GM18526 (cell line): ENCODE measurements around the gene TAX1BP3.

Source experiments
- POLR2A ChIP-seq: IDR thresholded peaks from 3 replicates; pipeline ENCODE4 v1.6.1; 2011; ENCODE audit not compliant: insufficient read length; ENCODE audit errors: extremely low read depth

TAX1BP3 gene

DNA sequence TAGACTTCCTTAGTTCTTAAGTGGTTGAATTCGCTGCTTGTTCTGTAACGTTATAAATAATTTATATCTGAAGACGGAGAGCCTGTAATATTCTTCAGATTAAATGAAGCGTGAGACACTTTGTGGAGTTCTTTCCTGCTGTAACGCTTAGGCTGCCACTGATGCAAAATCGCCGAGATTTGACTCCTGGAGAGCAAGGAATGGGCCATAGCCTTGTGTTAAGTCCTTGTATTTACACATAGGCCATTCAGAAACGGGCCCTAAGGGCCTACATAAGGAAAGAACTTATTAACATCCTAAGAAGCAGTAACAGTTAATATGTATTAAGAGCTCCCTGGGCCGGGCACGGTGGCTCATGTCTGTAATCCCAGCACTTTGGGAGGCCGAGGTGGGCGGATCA is 1.2 kb upstream of the TAX1BP3 start:
- TF ChIP-seq POLR2A = no peak

DNA sequence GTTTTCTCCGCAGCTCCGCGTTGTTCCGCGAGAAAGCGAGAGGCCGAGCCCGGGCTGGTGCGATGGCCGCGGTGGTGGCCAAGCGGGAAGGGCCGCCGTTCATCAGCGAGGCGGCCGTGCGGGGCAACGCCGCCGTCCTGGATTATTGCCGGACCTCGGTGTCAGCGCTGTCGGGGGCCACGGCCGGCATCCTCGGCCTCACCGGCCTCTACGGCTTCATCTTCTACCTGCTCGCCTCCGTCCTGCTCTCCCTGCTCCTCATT is 638 bp upstream of the TAX1BP3 start:
- no peak for TF ChIP-seq POLR2A

DNA sequence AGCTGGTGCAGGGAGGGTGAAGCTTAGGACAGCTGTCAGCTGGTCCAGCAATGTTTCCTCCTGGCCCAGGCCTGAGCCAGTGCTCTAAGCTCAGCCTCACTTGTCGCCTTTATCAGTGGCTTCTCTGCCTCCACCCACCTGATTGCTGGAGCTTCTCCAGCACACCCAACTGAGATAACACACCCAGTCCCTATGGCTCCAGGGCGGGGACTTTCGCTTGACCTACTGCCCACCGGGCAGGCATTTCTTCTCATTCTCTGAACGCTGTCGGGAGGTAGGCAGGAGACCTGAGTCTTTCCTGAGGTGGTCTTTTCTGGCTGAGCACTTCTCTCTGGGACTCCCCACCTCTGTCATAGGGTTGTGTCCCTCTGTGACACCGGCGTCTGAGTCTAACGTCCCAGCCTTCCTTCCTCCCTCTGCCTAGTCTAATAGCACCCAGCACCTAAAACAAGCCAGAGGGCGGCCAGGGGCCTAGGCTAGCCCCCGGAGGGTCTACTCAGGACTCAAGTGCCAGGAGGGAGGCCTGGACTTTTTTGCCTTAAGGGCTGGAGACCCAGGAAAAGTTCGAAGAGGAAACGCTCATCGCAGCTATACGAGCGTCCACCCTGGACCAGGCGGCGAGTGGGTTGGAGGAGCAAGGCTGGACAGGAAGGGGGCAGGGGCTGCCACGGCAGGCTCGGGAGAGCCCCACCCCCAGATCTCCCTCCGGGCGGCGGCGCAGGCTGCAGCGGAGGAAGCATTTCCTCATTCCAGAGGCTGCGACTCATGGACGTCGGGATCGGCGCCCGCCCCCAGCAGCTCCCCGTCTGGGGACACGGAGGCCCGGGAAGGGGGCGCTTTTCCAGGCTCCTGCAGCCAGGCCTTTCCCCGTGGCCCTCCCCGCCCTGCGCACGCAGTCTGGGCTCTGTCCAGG is 756 bp downstream of the TAX1BP3 start:
- TF ChIP-seq POLR2A = no peak

DNA sequence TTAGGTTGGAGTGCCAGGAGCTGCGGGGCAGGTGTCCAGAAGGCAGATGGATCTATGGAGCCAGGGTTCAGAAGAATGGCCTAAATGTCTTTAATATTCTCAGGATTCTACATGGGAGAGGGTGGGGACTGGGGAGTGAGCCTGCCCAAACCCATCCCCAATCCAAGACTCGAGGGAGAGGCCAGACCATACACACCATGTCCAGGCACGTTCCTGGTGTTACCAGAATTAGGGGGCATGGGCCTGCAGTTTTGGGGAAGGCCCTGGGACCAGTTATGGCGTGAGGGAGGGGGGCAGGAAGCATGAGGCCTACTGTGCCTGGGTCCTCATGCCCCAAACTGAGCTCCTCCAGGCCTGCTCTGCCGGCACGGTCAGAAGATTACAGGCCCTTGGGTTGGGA is 1.9 kb downstream of the TAX1BP3 start:
- TF ChIP-seq POLR2A = no peak

DNA sequence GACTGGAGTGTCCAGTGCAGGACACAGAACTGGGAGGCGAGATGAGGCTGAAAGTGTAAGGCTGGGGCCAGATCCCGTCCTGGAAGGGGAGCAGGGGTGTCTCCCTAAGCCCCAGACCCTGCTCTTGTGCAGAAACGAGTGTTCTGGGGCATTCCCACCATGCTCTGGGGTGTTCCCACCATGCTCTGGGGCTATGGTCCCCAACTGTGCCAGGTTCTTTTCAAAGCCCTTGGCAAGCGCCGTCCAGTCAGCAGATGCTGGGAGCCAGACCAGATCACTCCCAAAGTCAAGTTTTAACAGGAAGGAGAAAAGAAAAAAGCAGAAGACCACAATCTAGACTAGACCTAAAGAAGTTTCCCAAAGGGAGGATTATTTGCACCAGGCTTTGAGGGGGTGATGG is 2.5 kb downstream of the TAX1BP3 start:
- TF ChIP-seq POLR2A = no peak

DNA sequence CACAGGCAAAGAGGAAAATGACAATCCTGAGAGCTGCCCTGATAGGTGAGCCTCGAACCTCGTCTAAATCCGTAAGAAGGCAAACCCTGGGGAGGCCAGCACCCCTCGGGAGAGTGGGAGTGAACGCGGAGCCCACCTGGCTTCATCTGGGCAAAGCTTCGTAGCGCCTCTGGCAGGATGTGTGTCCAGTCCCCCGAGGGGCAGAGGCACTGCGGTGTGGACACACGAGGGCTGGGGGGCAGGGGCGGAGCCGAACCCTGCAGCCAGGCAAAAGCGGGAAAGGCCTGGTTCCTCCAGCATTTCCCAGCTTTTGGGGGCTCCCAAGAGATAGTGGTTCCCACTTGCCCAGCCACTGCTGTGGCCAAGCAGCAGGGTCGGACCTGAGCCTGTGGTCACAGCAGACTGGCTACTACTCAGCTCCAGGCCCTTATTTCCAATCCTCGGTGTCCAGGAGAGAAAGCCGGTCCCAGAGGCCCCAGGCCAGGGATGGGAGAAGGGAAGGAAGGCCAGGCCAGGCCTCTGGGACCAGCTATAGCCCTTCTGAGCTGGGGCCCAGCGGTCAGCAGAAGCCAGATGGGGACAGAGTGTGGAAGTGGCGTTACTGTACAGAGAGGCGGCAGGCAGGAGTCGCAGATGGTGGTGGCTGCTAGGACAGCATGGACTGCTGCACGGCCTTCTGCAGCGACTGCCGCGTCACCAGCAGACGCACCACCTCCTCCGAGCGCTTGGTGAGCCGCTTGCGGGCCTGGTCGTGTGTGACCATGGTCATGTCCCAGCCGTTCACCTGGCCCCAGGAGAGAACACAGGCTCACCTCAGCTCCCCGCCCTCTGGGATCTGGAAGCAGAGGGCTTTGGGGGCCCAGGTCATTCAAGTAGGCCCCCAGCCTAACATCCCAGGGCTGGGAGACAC is 5.0 kb downstream of the TAX1BP3 start:
- TF ChIP-seq POLR2A = no peak

DNA sequence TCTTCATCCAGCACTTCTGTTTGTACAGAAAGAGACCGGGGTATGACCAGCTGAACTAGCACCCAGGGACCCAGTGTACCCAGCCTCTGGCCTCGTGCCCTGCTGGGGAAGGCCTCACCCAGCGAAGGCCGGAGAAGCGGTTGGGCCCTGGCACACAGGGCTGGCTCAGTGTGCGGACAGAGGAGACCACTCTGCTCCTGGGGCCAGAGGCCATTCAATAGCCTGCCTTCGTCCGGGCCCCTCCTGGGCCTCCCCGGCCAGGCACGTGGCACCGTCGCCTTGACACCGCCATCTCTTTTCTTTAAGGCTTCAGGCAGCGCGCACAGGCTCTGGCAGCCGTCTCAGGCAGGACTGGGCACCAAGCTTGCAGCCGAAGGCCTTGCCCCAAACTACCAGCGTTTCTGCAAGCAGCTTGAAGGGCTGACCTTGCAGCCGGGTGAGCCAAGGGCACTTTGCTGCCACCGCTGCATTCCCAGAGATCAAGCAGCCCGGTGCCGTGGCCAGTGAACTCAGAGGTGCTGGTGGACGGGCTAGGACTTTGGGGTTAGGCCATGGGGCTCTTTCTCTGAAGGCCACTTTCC is 8.0 kb downstream of the TAX1BP3 start:
- TF ChIP-seq POLR2A = no peak

DNA sequence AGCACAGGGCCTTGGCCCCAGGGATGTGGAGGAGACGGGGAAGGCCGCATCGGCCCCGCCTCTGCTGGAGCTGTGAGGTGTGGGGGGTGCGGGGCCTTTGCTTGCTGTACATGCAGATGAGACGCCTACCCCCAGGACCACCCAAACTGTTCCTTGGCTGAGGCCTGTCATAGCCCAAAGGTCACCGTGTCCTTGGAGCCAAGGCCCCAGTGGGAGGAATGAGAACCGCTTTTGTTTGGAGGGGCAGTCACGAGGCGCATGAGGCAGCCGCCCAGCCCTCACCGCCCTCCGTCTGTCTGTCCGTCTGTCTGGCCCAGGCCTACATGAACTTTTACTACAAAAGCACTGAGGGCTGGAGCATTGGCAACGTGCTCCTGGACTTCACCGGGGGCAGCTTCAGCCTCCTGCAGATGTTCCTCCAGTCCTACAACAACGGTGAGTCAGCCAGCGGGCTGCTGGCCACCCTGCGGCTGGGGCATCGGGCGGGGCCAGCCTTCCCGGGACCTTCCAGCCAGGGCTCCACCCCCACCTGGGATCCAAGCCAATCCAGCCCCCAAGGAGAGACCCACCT is 8.8 kb downstream of the TAX1BP3 start:
- no peak for TF ChIP-seq POLR2A

DNA sequence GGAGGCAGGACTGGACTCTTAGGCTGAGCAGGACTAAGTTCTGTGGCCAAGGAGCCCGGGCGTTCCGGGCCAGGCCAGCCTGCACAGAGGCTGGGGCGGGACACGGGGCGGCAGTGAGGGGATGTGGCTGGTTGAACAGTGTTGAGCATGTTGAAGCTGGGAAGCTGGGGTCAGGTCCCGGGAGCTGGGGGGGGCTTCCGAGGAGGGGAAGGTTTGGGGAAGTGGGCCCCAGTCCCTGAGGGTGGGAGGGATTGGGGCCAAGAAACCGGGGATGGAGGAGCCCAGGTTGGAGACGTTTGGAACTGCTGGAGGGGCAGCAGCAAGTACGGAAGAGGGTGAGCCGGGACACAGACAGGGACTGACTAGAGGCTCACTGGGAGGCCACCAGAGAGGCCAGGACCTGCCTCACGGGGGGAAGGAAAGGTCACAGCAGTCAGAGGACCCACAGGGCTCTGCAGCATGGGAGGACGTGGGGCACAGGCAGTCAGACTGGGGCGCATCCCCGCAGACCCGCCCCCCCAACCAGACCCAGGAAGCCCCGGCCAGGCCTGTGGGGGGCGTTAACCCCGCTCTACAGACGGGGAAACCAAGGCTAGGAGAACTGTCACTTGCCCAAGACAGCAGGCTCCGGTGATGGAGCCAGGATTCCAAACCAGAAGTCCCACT is 9.5 kb downstream of the TAX1BP3 start:
- TF ChIP-seq POLR2A = no peak

DNA sequence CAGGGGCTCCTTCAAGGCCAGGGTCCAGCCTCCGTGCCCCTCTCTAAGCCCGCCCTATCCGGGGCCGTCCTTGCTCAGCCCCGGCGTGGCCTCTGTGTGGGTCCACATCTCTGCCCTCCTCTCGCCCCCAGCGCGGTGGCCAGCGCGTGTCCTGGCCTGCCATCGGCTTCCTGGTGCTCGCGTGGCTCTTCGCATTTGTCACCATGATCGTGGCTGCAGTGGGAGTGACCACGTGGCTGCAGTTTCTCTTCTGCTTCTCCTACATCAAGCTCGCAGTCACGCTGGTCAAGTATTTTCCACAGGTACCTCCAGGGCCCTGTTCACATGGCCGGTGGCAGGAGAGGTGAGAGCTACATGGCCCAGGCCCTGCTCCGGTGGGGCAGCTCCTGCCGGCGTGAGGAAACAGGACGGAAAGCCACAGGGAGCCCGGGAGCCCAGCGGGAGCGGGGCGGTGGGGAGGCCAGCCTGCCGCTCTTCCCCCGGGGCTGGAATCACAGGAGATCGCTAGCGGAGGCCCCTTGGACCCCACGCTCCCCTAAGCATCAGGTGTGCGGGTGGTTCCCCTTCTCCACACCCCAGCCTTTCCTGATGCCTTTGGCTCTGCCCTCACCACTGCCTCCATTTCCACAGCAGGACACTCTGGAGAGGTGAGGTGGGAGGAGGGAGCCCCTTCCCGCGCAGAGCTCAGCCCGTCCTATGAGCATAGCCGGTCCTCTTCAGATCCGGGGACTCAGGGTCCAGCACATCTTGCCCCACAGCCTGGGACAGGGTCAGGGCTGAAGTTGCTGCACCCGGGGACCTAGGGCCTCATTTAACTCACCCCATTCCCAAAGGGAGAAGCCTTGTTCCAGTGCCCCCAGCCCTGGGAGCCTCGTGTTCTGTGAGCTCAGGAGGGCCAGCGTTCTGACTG is 10.2 kb downstream of the TAX1BP3 start:
- no peak for TF ChIP-seq POLR2A

DNA sequence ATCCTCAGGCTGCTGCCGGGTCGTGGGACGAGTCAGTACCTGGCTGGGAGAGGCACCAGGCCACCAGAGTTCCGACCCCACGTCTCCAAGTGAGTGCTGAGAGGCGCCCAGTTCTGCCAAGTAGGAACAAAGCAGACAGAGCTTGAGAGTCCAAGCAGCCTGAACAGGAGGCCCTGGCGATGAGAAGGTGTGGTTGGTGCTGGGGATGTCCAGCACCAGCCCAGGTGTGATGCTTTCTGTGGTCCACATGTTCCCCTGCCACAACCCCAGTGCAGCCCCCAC is 10.8 kb downstream of the TAX1BP3 start:
- TF ChIP-seq POLR2A = no peak

DNA sequence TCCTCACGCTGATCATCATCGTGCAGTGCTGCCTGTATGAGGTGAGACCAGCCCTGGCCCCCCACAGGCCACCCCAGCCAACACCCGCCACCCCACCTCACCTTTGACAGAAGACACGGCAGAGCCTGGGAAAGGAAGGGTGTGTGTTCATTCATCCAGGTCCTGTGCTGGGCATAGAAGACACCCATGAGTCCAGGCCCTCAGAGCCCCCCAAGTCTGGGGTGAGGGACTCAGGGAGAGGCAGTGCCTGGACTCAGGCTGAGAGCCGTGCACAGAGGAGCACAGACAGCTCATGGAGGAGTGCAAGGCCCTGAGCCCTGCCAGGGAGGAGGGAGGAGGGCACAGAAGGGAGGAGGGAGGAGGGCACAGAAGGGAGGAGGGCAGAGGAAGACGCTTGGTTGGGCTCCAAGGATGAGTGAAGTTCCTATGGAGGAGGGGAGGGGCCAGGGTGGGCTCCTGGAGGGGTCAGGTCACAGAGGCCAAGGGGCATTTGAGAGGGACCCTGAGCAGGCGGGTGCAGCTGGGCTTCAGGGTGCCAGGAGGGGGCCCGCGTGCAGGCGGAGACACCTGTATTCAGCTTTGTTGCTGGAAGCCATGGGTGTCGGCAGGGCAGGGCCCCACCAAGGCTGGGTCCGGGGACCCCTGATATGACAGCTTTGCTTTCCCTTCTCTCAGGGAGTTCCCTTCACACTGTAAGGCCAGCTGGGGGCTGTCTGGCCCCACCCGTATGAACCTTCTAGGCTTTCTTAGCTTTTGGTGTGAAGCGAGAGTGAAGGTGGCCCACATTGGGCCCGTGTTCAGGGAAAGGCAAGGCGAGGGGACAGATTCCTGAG is 11.4 kb downstream of the TAX1BP3 start:
- no peak for TF ChIP-seq POLR2A

DNA sequence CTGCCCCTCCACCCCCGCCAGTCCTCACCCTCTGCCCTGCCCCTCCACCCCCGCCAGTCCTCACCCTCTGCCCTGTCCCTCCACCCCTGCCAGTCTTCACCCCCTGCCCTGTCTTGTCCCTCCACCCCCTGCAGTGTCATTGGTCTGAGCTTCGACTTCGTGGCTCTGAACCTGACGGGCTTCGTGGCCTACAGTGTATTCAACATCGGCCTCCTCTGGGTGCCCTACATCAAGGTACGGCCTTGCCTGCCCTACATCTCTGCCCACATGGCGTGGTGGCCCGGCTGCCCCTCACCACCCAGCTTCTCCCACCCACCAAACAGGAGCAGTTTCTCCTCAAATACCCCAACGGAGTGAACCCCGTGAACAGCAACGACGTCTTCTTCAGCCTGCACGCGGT is 12.0 kb downstream of the TAX1BP3 start:
- no peak for TF ChIP-seq POLR2A
